ENCODE measurements around the gene NUP188.

- TF ChIP-seq HNF4A (conservative IDR thresholded peaks at IDR 0.05) (no peak), ATF3 (IDR thresholded peaks at IDR 0.05) (no peak)
Measured at GRCh38 chr9:128913995-128914772, 33.3 kb upstream of the NUP188 start.

Measured in liver (tissue), 2 donors.